NCI-H2227 (cell line): ENCODE data around the gene DOK1.

Source experiments
- DNase-seq: peaks from one replicate; lab custom pipeline; 2025; ENCODE audit not compliant: unreplicated experiment; lab: John Stamatoyannopoulos, UW

DOK1 gene

DNA sequence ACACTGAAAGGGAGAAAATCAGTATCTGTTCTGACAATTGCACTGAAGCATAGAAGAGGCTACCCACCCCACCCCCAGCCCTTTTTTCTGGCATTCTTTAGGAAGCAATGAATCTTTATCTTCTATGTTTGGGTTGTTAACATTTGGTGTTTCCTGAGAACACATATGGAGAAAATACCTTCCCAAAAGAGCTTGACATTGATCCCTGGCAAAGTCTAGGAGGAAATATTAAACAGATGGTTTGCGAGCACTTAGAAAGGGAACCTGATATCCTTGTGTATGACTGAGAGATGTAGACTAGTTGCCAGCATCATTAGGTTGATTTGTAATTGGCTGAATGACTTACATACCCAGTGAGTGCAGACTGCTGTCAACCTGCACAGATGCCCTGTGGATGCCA lies 42.9 kb downstream of the DOK1 start:
- DNase-seq, result no peak

DNA sequence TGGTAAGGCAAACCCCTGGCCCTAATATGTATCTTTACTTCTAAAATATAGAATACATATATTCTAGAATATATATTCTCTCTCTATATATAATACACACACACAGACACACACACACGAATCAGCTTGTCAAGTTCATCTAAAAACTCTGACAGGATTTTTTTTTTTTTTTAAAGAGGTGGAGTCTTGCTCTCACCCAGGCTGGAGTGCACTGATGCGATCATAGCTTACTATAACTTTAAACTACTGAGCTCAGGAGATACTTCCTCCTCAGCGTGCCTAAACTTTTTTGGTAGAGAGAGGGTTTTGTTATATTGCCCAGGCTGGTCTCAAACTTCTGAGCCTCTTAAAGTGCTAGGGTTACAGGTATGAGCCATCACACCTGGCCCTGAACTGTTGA lies 45.2 kb downstream of the DOK1 start:
- no peak for DNase-seq

DNA sequence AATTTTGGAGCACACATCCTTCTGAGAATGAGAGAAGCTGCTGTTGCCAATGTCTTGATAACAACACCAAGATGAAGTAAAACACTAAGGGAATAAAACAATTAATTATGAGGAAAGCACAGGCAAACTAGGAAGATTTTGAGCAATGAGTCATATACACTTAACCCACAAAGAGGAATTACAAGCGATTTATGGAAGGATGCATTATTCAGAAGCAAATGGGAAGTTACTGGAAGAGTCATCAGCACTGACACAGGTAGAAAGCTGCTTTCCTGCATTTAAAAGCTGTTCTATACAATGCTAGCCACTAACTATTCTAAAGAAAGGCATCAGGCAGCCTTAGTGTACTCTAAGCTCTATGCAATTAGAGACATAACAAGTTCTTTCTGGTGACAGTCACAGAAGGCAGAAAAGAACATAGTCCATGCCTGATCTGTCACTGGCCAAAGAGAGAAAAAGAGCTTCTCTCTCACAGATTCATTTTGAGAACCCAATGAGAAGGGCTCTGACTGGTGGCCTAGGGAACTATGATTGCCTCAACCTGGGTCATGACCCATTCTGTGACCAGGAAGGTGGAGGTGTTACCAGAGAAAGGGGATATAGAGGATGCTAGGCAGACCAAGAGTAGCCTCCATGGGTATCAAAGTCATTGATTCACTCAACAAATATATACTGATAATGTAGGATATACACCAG lies 48.2 kb downstream of the DOK1 start:
- no peak for DNase-seq

DNA sequence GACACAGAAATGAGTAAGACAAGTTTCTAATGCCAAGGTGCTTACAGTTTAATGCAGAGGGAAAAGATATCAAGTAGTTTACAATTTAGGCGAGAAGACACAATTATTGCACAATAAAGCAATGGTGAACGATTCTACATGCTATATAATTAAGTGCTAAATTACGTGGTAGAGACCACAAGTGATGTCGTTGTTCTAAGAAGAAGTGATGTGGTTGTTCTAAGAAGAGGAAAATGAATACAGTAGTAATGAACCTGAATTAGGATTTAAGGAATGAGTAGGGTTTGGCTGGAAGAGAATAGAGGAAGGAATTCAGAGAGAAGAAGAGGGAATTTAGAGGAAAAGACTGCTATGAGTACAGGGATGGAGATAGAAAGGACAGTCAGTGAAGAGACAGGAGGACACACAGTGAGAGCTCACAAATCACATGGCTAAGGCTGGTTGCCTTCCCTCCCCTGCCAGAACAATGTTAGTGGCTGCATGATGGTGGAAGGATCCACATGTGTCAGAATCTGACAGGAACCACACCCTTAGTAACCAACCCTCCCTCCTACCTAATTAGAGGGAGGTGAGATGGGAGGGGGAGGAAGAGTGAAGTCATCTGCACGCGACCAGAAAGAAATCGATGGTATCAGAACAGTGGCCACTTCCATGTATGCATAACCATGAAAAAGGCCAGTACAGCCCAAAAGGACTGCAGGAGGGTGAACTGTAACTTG lies 48.9 kb downstream of the DOK1 start:
- no peak for DNase-seq

DNA sequence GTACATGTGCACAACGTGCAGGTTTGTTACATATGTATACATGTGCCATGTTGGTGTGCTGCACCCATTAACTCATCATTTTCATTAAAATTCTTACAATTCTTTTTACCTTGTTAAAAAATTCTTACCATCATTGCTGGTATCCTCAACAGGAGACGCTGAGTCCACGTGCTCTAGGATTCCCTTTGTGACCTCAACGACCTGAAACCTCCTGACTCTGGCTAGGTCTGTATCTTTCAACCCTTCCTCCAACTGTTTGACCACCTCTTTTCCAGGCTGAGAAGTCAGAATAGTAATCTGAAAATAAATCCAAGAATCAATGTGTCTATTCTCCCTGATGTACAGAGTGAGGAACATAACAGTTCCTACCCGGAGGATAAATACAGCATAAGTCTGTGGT lies 52.4 kb downstream of the DOK1 start:
- no peak for DNase-seq
